ENCODE results near the gene WDR75. TPM values are rescaled to one million over a fixed set of nuclear protein-coding genes. Genes with fewer than 3 reads are reported as not detected.

WDR75 gene
- total and polyA plus RNA-seq, 2 donors from 2014 or later: 15.6 to 28.3 TPM

GRCh38 chr2:189505492-189505891 lies 64.2 kb downstream of the WDR75 start:
- no peaks in the 10 kb centered on the region for H3K9me3 ChIP-seq (ENCODE audit: control insufficient read depth in 2 of 3, insufficient read depth in 1 of 3, low read length in 3 of 3)
- TF ChIP-seq CTCF (IDR thresholded peaks at IDR 0.05; ENCODE audit: borderline replicate concordance, extremely low read depth, insufficient read depth): no peak
- FAIRE-seq (no peak), DNase-seq (no peak)
- H3K4me1 ChIP-seq (ENCODE audit: control insufficient read depth in 2 of 3, insufficient read depth in 2 of 3, low read depth in 1 of 3, low read length in 3 of 3): no peaks in the 10 kb centered on the region
- H3K36me3 ChIP-seq (ENCODE audit: control insufficient read depth in 2 of 3, insufficient read depth in 3 of 3, low read length in 3 of 3): no peaks in the 10 kb centered on the region
- H3K27me3 ChIP-seq (ENCODE audit: control insufficient read depth, insufficient read depth, low read length): no peaks in the 10 kb centered on the region
- H3K9ac ChIP-seq (ENCODE audit: low read length in 3 of 3): no peak overlapping the region
- H3K27ac ChIP-seq (ENCODE audit: low read depth in 2 of 2, low read length in 2 of 2): no peak overlapping the region
- intact Hi-C loops (cut with DNase I): no loop called here
- H3K4me3 ChIP-seq (ENCODE audit: low read length in 3 of 3): no peak overlapping the region

GRCh38 chr2:189506514-189506976 lies 65.3 kb downstream of the WDR75 start:
- no peak overlapping the region for H3K27ac ChIP-seq (ENCODE audit: low read depth in 2 of 2, low read length in 2 of 2)
- TF ChIP-seq CTCF (IDR thresholded peaks at IDR 0.05; ENCODE audit: borderline replicate concordance, extremely low read depth, insufficient read depth): no peak
- no peaks in the 10 kb centered on the region for H3K4me1 ChIP-seq (ENCODE audit: control insufficient read depth in 2 of 3, insufficient read depth in 2 of 3, low read depth in 1 of 3, low read length in 3 of 3)
- FAIRE-seq (no peak), DNase-seq (no peak)
- no peaks in the 10 kb centered on the region for H3K36me3 ChIP-seq (ENCODE audit: control insufficient read depth in 2 of 3, insufficient read depth in 3 of 3, low read length in 3 of 3)
- H3K9me3 ChIP-seq (ENCODE audit: control insufficient read depth in 2 of 3, insufficient read depth in 1 of 3, low read length in 3 of 3): no peaks in the 10 kb centered on the region
- H3K27me3 ChIP-seq (ENCODE audit: control insufficient read depth, insufficient read depth, low read length): no peaks in the 10 kb centered on the region
- no peak overlapping the region for H3K4me3 ChIP-seq (ENCODE audit: low read length in 3 of 3)
- intact Hi-C loops (cut with DNase I): no loop called here
- H3K9ac ChIP-seq (ENCODE audit: low read length in 3 of 3): no peak overlapping the region

GRCh38 chr2:189511210-189511959 lies 70.1 kb downstream of the WDR75 start:
- no peak overlapping the region for H3K9ac ChIP-seq (ENCODE audit: low read length in 3 of 3)
- intact Hi-C loops (cut with DNase I): no loop called here
- no peaks in the 10 kb centered on the region for H3K36me3 ChIP-seq (ENCODE audit: control insufficient read depth in 2 of 3, insufficient read depth in 3 of 3, low read length in 3 of 3)
- no peak for FAIRE-seq
- H3K4me3 ChIP-seq (ENCODE audit: low read length in 3 of 3): no peak overlapping the region
- TF ChIP-seq CTCF (IDR thresholded peaks at IDR 0.05; ENCODE audit: borderline replicate concordance, extremely low read depth, insufficient read depth): no peak
- H3K27ac ChIP-seq (ENCODE audit: low read depth in 2 of 2, low read length in 2 of 2): no peak overlapping the region
- DNase-seq: no peak
- no peaks in the 10 kb centered on the region for H3K9me3 ChIP-seq (ENCODE audit: control insufficient read depth in 2 of 3, insufficient read depth in 1 of 3, low read length in 3 of 3)
- no peaks in the 10 kb centered on the region for H3K4me1 ChIP-seq (ENCODE audit: control insufficient read depth in 2 of 3, insufficient read depth in 2 of 3, low read depth in 1 of 3, low read length in 3 of 3)
- no peaks in the 10 kb centered on the region for H3K27me3 ChIP-seq (ENCODE audit: control insufficient read depth, insufficient read depth, low read length)

All from kidney (tissue), 14 donors.